HCT116 (cell line): ENCODE measurements around the gene IGFN1.

Source experiments
- CBX3 ChIP-seq: IDR thresholded peaks from 2 replicates; pipeline ENCODE4 v1.6.1; 2012; ENCODE audit warnings: low read depth
- EZH2 ChIP-seq: fragments of 200-600 bp; sonication (generic); IDR thresholded peaks from 2 replicates; pipeline ENCODE4 v1.6.1; 2017; ENCODE audit warnings: antibody characterized with exemption, mixed run types
- EZH2phosphoT487 ChIP-seq: fragments of 200-600 bp; IDR thresholded peaks from 2 replicates; pipeline ENCODE4 v1.6.1; 2018; ENCODE audit warnings: antibody characterized with exemption, borderline replicate concordance
- JUND ChIP-seq: IDR thresholded peaks from 2 replicates; pipeline ENCODE4 v1.6.1; 2012
- POLR2A ChIP-seq: IDR thresholded peaks from 2 replicates; pipeline ENCODE4 v1.7.0; 2011; ENCODE audit warnings: borderline replicate concordance; ENCODE audit not compliant: insufficient read depth, insufficient read length; ENCODE audit errors: extremely low read depth
- RAD21 ChIP-seq: IDR thresholded peaks from 2 replicates; pipeline ENCODE4 v1.6.1; 2012; ENCODE audit warnings: low read depth, mild to moderate bottlenecking
- ZFX ChIP-seq: fragments of 450-650 bp; IDR thresholded peaks from 2 replicates; pipeline ENCODE4 v1.6.1; 2017
- TF ChIP-seq, protein P1 (sequence below), 3 experiments: fragments of 200-600 bp in 1 of 3; sonication (generic) in 1 of 3; IDR thresholded peaks in 2 of 3; conservative IDR thresholded peaks in 1 of 3; 2 replicates each; pipeline ENCODE4 v1.5.1; 2012 to 2017; ENCODE audit warnings: low read depth in 2 of 3, low read length in 2 of 3, antibody characterized with exemption in 1 of 3, borderline replicate concordance in 1 of 3, control low read depth in 1 of 3, mild to moderate bottlenecking in 1 of 3, mixed read lengths in 1 of 3, mixed run types in 1 of 3, moderate library complexity in 1 of 3; ENCODE audit not compliant: insufficient read depth in 1 of 3
- TF ChIP-seq, protein P2 (sequence below): IDR thresholded peaks from 2 replicates; pipeline ENCODE4 v1.6.1; 2012
- TF ChIP-seq, protein P3 (sequence below): IDR thresholded peaks from 2 replicates; pipeline ENCODE4 v1.6.1; 2012; ENCODE audit warnings: low read depth
- TF ChIP-seq, protein P4 (sequence below): IDR thresholded peaks from 2 replicates; pipeline ENCODE4 v1.6.1; 2012

DNA sequence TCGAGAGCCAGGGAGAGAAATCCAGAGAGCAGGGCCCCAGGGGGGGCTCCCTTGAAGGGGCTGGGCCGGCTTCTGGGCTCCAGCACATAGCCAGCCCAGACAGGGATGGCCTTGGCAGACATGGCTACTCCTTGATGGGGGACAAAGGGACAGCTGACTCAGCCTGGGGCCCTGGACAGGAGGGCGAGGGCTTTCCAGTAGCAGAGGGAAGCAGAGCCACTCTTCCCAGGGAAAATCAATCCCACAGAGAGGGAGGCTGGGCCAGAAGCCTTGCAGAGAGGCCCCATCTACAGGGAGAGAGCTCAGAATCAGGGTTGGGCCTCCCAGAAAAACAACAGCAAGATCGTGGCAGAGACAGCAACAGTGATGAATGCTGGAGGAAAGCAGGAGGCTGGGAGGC is 15.6 kb downstream of the IGFN1 start:
- TF ChIP-seq, protein P1, sequence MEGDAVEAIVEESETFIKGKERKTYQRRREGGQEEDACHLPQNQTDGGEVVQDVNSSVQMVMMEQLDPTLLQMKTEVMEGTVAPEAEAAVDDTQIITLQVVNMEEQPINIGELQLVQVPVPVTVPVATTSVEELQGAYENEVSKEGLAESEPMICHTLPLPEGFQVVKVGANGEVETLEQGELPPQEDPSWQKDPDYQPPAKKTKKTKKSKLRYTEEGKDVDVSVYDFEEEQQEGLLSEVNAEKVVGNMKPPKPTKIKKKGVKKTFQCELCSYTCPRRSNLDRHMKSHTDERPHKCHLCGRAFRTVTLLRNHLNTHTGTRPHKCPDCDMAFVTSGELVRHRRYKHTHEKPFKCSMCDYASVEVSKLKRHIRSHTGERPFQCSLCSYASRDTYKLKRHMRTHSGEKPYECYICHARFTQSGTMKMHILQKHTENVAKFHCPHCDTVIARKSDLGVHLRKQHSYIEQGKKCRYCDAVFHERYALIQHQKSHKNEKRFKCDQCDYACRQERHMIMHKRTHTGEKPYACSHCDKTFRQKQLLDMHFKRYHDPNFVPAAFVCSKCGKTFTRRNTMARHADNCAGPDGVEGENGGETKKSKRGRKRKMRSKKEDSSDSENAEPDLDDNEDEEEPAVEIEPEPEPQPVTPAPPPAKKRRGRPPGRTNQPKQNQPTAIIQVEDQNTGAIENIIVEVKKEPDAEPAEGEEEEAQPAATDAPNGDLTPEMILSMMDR (IDR thresholded peaks at IDR 0.05 in 2 of 3, conservative IDR thresholded peaks at IDR 0.05 in 1 of 3; ENCODE audit: borderline replicate concordance in 1 of 3, insufficient read depth in 1 of 3, low read depth in 2 of 3, low read length in 2 of 3), result no peak
- TF ChIP-seq JUND (no peak), EZH2 (no peak), ZFX (no peak), CBX3 (no peak), EZH2phosphoT487 (no peak), RAD21 (no peak), POLR2A (no peak)
- TF ChIP-seq, protein P2, sequence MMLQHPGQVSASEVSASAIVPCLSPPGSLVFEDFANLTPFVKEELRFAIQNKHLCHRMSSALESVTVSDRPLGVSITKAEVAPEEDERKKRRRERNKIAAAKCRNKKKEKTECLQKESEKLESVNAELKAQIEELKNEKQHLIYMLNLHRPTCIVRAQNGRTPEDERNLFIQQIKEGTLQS, result no peak
- TF ChIP-seq, protein P3, sequence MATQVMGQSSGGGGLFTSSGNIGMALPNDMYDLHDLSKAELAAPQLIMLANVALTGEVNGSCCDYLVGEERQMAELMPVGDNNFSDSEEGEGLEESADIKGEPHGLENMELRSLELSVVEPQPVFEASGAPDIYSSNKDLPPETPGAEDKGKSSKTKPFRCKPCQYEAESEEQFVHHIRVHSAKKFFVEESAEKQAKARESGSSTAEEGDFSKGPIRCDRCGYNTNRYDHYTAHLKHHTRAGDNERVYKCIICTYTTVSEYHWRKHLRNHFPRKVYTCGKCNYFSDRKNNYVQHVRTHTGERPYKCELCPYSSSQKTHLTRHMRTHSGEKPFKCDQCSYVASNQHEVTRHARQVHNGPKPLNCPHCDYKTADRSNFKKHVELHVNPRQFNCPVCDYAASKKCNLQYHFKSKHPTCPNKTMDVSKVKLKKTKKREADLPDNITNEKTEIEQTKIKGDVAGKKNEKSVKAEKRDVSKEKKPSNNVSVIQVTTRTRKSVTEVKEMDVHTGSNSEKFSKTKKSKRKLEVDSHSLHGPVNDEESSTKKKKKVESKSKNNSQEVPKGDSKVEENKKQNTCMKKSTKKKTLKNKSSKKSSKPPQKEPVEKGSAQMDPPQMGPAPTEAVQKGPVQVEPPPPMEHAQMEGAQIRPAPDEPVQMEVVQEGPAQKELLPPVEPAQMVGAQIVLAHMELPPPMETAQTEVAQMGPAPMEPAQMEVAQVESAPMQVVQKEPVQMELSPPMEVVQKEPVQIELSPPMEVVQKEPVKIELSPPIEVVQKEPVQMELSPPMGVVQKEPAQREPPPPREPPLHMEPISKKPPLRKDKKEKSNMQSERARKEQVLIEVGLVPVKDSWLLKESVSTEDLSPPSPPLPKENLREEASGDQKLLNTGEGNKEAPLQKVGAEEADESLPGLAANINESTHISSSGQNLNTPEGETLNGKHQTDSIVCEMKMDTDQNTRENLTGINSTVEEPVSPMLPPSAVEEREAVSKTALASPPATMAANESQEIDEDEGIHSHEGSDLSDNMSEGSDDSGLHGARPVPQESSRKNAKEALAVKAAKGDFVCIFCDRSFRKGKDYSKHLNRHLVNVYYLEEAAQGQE, result no peak
- TF ChIP-seq, protein P4, sequence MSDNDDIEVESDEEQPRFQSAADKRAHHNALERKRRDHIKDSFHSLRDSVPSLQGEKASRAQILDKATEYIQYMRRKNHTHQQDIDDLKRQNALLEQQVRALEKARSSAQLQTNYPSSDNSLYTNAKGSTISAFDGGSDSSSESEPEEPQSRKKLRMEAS, result no peak
